HUDEP-2 (cell line): ENCODE measurements around the gene PALLD.

Source experiments
- DNase-seq, 76 experiments: peaks; one replicate each; lab custom pipeline; 2025; ENCODE audit not compliant: unreplicated experiment in 76 of 76; lab: John Stamatoyannopoulos, UW

PALLD gene

DNA sequence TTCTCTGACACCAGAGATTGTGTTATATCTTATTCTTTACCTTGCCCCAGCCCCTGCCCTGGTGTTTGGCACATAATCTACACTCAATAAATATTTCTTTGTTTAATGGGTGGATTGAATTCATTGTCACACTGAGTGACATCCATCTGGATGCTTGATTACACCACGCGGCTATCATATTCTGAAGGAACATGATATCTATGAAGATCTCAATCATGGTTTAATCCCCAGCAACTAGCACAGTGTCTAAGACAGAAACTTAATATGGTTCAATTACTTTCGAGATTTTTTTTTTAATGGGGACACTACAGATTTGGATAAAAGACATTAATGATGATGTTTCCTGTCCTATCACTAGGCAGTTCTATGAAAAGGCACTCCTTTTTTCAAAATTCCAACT is 246.3 kb downstream of the PALLD start:
- no peak for DNase-seq

DNA sequence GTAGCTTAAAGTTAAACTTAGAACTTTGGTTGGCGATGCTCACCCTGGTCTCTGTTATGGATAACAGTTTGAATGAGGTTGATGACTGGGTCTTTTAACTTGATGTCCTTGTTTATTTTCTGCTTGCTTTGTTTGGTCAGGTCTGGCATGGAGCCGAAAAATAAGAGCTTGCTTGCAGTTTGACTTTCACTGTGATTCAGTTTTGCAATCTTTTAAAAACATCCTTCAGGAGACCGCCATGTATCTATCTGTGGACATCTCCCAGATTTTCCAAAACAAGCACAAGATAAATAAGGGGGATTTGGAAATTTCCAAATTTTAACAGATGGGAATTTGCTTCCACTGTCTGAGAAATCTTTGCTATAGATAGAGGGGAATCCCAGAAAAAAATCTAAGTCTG is 246.7 kb downstream of the PALLD start:
- DNase-seq, result no peak

DNA sequence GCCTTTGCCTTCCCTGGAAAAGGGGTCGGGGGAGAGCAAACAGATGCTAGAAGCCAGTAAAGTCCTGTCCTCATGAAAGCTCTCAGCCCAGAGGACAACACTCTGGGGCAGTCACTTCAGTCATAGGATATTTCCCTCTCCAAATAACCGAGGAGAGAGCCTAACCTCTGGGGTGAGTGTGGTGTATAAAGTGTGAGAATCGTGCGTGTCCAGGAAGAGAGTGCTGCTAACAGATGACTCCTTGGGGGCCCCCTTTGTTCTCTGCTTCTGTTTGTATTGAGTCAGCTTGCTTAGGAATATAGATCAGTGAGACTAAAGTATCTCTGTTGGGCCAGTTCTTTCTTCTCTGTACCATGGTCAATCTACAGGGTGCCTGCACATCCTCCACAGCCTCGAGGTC is 247.2 kb downstream of the PALLD start:
- no peak for DNase-seq

DNA sequence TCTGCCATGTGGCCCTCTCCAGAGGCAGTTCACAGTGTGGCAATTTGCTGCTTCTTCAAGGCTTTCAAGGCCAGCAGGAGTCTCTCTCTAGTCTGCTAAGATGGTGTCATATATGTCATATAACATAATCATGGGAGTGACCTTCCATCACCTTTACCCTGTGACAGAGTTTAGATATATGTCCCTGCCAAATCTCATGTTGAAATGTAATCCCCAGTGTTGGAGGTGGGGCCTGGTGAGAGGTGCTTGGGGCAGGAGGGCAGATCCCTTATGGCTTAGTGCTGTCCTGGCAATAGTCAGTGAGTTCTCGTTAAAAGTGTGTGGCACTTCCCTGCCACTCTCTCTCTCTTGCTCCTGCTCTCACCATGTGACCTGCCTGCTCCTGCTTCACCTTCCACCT is 252.0 kb downstream of the PALLD start:
- no peak for DNase-seq

DNA sequence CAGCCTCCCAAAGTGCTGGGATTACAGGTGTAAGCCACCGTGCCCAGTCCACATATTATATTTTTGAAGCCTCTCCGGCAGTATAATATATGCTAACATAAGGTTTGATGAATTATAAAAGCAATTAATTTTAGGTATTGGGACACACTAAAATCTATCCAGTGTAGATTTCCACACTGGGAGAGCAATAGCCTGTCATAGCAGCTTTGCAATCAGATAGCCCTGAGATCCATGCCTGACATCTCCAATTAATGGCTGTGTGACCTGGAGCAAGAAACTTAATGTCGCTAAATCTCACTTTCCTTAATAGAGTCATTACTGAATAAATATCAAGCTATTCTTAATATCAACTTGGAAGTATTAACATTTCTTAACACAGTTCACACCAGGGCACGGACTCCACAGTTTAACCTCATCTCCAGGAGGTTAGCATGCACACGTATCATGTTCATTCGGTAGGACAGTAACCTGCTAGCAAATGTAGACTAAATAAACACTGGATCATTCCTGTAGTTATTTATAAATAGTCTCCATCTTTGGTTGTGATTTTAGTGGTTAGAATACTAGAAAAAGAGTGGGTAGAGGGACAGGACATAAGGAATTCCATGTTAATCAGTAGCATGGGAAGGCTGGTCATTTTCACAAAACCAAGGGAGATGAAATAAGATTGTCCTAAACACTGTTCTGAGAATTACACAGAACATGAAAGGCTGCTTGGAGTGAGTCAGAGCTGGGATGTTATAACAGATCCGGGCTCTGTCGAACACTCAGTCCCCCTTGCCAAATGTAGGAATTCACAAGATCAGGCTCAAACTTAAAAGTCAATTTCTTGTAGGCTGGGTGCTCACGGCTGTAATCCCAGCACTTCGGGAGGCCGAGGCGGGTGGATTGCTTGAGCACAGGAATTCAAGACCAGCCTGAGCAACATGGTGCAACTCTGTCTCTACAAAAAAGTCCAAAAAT is 254.7 kb downstream of the PALLD start:
- DNase-seq, result no peak

DNA sequence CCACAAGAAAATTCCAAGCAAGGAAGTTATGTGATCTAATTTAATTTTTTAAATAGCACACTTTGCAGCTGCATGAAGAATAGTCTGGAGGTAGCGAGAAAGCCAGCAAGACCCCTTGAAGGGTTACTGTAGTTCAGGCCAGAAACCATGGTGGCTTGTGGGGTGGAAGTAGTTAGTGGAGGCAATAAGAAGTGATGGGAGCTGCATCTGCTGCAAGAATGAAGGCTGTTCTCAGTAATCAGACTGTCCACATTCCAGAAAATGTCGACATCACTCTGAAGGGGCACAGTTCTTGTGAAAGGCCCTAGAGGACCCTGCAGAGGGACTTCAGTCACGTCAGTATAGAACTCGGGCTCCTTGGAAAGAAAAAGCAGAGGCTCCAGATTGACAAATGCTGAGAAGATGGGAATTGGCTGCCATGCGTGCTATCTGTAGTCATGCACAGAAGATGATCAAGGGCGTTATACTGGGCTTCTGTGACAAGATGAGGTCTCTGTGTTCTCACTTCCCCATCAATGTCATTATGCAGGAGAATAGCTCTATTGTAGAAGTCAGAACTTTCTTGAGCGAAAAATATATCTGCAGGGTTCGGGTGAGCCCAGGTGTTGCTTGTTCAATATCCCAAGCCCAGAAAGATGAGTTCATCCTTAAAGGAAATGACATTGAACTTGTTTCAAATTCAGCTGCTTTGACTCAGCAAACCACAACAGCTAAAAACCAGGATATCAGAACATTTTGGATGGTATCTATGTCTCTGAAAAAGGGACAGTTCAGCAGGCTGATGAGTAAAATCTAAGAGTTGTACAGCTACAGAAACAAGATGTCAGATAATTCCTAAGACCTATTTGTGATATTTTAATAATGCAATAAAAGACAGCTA is 259.0 kb downstream of the PALLD start:
- no peak for DNase-seq

- no peak for DNase-seq
Measured at GRCh38 chr4:168757500-168757899, 260.6 kb downstream of the PALLD start.

GRCh38 chr4:168758351-168758876 is 261.6 kb downstream of the PALLD start:
- DNase-seq, result no peak

DNA sequence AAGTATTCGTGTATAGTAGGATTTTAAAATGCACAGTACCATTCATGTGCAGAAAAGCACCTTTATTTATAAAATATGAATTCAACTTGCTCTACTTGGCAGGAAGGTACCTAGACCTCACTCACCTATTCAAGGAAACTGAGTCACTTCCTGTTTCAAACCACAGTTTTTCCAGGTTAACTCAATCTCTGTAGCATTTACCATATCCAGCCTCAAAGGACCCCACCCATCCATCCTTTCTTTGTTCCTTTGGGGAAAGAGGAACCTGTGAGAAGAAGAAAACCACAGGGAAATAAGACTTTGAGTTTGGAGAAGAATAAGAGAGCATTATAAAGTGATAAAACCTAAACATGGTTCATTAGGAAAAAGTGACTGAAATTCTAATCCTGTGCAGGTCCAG is 262.5 kb downstream of the PALLD start:
- DNase-seq, result no peak

- DNase-seq, result no peak
Measured at GRCh38 chr4:168759959-168760527, 263.2 kb downstream of the PALLD start.

- no peak for DNase-seq
Measured at GRCh38 chr4:168761066-168761465, 264.2 kb downstream of the PALLD start.

GRCh38 chr4:168765322-168765721 is 268.5 kb downstream of the PALLD start:
- no peak for DNase-seq

DNA sequence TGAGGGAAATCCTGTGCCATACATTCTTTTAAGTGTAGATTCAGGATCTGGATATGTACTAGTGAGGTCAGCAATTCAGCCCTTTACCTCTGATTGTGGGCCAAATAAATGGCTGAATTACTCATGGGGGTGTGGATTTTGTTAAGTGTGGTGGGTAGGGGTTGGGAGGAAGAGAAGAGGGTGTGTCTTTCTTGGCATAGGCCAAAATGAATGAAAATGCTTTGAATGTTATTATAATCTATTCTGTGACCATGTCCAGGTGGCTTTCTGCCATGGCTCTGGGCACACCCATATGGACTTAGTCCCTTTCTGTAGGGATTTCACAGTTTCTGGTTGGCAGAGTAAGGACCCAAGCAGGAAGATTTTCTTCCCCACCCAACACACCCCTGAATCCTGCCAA is 268.9 kb downstream of the PALLD start:
- DNase-seq, result no peak

DNA sequence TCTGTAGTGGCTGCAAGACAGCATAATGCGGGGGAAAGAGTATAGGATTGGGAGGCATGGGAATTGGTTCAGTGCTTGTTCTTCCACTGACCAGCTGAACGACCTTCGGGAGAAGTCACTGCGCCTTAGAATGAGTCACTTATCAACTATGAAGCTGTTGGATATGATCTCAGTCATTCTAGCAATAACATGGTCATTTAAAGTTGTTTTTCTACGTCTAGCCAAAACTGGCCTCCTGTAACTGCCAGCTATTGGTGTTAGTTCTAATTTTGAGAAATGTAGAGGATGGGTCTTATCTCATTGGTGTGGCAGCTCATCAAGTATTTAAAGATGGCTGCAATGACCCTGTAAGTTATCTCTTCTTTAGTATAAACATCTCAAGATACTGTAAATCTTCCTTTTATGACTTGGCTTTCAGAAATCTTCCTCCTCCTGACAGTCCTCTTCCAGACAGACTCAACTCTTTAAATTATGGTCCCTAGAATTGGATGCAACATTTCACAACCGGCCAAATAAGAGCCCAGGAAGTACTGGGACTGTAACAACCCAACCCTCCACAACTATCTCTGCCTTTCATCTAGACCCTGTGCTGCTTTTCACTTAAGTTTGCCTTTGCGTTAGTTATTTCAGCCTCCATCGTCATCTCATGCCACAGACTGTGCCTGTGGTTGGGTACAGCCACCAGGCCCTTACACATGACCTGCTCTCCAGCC is 269.9 kb downstream of the PALLD start:
- no peak for DNase-seq

GRCh38 chr4:168769416-168769815 is 272.6 kb downstream of the PALLD start:
- DNase-seq, result no peak

- DNase-seq, result no peak
Measured at GRCh38 chr4:168769837-168770236, 273.0 kb downstream of the PALLD start.

GRCh38 chr4:168771251-168771650 is 274.4 kb downstream of the PALLD start:
- DNase-seq, result no peak

DNA sequence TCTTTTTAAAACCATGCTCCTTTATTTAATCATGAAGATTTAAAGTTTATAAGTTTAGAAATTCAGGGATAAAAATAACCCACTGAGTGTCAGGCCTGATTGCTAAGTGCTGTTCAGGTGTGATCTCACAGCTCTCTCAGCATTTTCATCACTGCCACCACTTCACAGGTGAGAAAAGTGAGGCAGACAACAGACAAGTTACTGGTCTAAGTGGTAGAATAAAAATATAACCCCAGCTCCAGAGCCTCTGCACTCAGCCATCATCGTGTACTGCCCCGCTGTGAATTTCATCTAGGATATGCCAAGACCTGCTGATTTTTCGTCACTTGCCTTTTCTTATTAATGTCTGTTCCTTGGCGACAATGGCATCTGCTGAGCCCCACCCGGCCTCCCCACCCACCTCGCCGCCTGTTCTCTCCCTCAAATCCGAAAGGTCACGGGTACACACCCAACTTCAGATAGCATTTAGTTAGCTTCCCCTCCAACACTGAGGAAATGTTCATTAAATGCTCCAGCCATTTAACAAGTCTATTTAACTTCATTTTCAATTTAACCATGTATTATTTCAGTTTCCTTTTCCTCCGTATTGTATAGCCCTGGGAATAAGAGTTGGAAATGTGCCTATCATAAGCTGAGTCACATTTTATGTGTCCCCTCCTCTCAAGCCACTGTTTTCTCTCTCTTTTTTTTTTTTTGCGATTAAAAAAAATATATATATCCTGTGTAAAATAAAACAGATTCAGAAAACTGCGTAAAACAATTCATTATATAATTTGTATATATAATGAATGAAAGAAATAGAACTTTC is 276.7 kb downstream of the PALLD start:
- no peak for DNase-seq

- DNase-seq, result no peak
Measured at GRCh38 chr4:168776382-168776781, 279.5 kb downstream of the PALLD start.
